Activated CD4-positive, alpha-beta T cell treated with anti-CD3 and anti-CD28 coated beads, Interleukin-2, amount 50 U/mL, for 24 hours (primary cell): ENCODE results near the gene OS9.

Experiments
- DNase-seq, 2 donors: peaks; one replicate each; pipeline ENCODE4 v3.0.0-alpha.2; 2020; ENCODE audit warnings: low read depth in 1 of 2, low spot score in 1 of 2

OS9 gene

GRCh38 chr12:57750561-57751431 is 56.9 kb downstream of the OS9 start:
- no peak for DNase-seq

GRCh38 chr12:57751432-57751787 is 57.5 kb downstream of the OS9 start:
- DNase-seq: no peak

GRCh38 chr12:57751788-57752667 is 58.1 kb downstream of the OS9 start, which contains the start of gene CDK4:
Gene CDK4 (minus strand): TSS chr12:57752310. CDS start chr12:57751717, 593 bp downstream.
- DNase-seq: peak; percentile 90 to 98

GRCh38 chr12:57752668-57753000 is 58.7 kb downstream of the OS9 start:
- DNase-seq: no peak

- no peak for DNase-seq
These were observed 59.9 kb downstream of the OS9 start for GRCh38 chr12:57753756-57754337.

GRCh38 chr12:57754411-57755193 is 60.7 kb downstream of the OS9 start, which contains the start of gene MARCHF9:
Gene MARCHF9 (plus strand): TSS chr12:57755103. CDS start chr12:57755529, 426 bp downstream.
- peak; percentile 53 to 82 for DNase-seq

- DNase-seq: no peak
These were observed 61.2 kb downstream of the OS9 start for GRCh38 chr12:57755194-57755453.

GRCh38 chr12:57755454-57756372 is 61.8 kb downstream of the OS9 start:
- DNase-seq: no peak

GRCh38 chr12:57756406-57757341 is 62.7 kb downstream of the OS9 start:
- DNase-seq: peak; percentile 56 to 59

GRCh38 chr12:57757771-57758170 is 63.8 kb downstream of the OS9 start:
- no peak for DNase-seq

- DNase-seq: no peak
These were observed 64.8 kb downstream of the OS9 start for GRCh38 chr12:57758552-57759359.

- no peak for DNase-seq
These were observed 65.5 kb downstream of the OS9 start for GRCh38 chr12:57759360-57759980.

GRCh38 chr12:57760347-57760982 is 66.5 kb downstream of the OS9 start:
- DNase-seq: no peak

GRCh38 chr12:57761391-57761998 is 67.6 kb downstream of the OS9 start:
- DNase-seq: no peak

- DNase-seq: no peak
These were observed 68.5 kb downstream of the OS9 start for GRCh38 chr12:57762463-57762862.

- no peak for DNase-seq
These were observed 70.1 kb downstream of the OS9 start for GRCh38 chr12:57763881-57764661.
